Rectal smooth muscle tissue (tissue), 1 donor: ENCODE data around the gene ATF1.

Experiments used
- H3K27ac ChIP-seq: one replicate; pipeline ENCODE4 v1.7.0; 2013; ENCODE audit warnings: low read depth, low read length, inconsistent platforms
- H3K27me3 ChIP-seq: one replicate; pipeline ENCODE4 v1.7.0; 2013; ENCODE audit warnings: low read length; ENCODE audit not compliant: control insufficient read depth, insufficient read depth
- H3K36me3 ChIP-seq: one replicate; pipeline ENCODE4 v1.7.0; 2013; ENCODE audit warnings: low read length; ENCODE audit not compliant: control insufficient read depth, insufficient read depth
- H3K4me1 ChIP-seq: one replicate; pipeline ENCODE4 v1.7.0; 2013; ENCODE audit warnings: low read length; ENCODE audit not compliant: control insufficient read depth, insufficient read depth
- H3K4me3 ChIP-seq: one replicate; pipeline ENCODE4 v1.7.0; 2013; ENCODE audit warnings: low read length
- H3K9ac ChIP-seq: one replicate; pipeline ENCODE4 v1.7.0; 2013; ENCODE audit warnings: low read length

Gene ATF1

DNA sequence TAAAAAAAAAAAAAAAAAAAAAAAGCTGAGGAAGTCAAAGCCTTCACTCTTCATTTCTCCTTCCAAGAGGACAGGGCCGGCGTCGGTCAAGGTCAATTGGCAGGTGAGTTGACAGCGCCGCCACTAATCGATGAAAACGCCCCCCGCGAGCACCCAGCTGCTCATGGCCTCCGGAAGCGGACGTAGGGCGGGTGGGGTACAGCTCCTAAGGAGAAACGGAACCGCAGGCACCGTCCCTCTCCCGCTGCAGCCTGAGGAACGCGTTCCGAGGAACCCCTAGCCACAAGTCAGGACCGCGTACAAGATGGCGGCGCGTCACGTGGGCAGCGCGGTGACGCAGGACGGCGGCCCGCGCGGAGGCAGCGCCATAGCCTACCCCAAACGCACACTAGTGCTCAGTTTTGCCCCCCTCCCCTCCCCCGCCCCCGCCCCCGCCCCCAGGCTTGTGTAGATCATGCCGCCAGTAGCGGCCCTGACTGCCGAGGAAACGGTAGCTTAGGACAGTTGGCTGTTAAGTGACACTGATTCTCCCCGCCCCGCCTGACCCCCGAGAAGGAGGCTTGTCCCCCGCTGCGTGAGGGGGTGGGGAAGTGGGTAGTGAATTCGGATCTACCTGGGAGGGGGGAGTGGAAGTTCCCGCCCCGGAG lies at the start of gene ATF1:
ATF1 (plus strand) TSS at position 463 of the 647 bp plus-strand sequence. CDS start 16,045 bp downstream, outside the sequence.
- Histone ChIP-seq H3K36me3 (no peaks in the 10 kb centered on the region), H3K4me1 (peaks cover 5% of the 10 kb centered on the region), H3K9ac (peak within 1 kb of the TSS; percentile 95), H3K27me3 (no peaks in the 10 kb centered on the region), H3K27ac (peak within 1 kb of the TSS; percentile 99), H3K4me3 (peak within 1 kb of the TSS; percentile 98)

DNA sequence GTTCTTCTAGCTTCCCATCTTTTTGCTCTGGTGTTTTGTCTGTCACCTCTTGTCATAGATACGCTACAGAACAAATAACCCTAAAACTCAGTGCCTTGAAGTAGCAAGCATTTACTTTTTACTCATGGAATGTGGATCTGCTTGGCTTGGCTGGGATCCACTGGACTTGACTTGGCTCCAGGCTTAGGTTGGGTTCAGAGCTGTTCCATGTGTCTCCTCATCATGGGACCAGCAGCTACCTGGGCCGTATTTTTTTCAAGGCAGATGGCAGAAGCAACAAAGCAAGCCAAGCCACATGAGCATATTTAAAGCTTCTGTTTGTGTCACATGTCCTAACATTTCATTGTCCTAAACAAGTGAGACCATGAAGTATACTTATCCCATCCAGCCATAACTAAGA lies 48.7 kb upstream of the ATF1 start:
- Histone ChIP-seq H3K9ac (no peak overlapping the region), H3K36me3 (peaks cover 20% of the 10 kb centered on the region), H3K27me3 (no peaks in the 10 kb centered on the region), H3K4me3 (no peak overlapping the region), H3K4me1 (no peaks in the 10 kb centered on the region), H3K27ac (no peak overlapping the region)

DNA sequence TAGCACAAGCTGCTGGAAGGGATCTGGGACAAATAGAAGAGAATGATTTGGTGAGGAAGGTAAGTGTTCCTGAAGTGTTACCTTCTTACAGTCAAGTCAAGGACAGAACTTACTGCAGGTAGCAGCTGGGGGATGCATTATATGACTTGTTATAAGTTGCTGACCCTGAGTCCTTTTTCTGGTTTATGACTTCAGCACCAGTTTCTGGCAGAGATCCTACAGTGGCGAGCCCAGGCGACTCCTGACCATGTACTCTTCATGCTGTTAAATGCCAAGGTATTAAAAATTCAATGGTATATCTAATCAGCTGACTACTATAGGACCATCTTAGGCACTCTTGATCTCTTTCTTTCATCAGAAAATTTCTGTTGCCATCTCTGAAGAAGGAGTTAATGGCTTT lies 45.1 kb upstream of the ATF1 start:
- Histone ChIP-seq H3K9ac (no peak overlapping the region), H3K36me3 (peaks cover 32% of the 10 kb centered on the region), H3K4me1 (no peaks in the 10 kb centered on the region), H3K4me3 (no peak overlapping the region), H3K27me3 (no peaks in the 10 kb centered on the region), H3K27ac (no peak overlapping the region)

DNA sequence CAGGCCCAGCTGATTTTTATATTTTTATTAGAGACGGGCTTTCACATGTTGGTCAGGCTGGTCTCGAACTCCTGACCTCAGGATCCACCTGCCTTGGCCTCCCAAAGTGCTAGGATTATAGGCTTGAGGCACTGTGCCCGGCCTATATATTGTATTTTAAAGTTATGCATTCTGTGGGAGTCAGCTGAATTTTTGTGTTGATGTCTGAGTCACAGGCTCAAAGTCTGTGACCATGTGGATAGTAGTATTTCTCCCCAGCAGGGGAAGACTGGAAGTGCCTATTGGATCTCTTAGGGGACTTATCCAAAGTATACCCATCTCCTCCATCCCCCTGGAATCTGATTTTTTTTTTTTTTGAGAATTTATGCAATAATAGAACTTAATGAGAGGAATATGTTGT lies 43.8 kb upstream of the ATF1 start:
- Histone ChIP-seq H3K4me3 (no peak overlapping the region), H3K9ac (no peak overlapping the region), H3K27me3 (no peaks in the 10 kb centered on the region), H3K36me3 (peaks cover 39% of the 10 kb centered on the region), H3K4me1 (no peaks in the 10 kb centered on the region), H3K27ac (no peak overlapping the region)

DNA sequence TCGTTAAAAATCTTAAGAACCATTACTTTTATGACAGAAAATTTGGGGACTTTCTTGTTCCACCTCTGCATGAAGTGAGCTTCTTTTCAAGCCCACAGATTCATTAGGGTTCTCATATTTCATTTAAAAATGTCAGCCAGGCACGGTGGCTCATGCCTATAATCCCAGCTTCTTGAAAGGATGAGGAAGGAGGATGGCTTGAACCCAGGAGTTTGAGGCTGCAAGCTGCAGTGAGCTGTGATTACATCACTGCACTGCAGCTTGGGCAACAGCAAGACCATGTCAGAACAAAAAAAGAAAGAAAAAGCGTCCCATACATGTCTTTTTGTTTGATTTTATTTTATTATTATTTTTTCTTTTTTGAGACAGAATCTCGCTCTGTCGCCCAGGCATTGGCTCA lies 43.4 kb upstream of the ATF1 start:
- Histone ChIP-seq H3K27me3 (no peaks in the 10 kb centered on the region), H3K9ac (no peak overlapping the region), H3K4me3 (no peak overlapping the region), H3K36me3 (peaks cover 39% of the 10 kb centered on the region), H3K27ac (no peak overlapping the region), H3K4me1 (no peaks in the 10 kb centered on the region)

DNA sequence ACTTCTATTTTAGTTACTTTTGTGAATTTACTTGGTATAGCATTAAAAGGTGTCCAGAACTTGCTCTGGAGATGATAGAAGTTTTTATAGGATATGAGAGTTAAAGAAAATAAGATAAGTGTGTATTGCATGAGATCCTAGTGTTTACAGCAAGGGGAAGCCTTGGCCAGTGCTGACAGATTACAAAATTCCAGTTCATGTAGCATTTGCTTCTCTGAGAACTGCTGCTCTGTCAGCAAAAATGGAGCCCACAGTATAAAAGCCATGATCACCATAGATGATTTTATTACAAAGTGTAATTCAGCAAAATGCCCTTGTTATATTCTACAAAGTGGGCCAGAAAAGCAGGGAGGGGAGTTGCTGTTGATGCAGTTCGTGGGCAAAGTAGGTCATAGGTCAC lies 40.0 kb upstream of the ATF1 start:
- Histone ChIP-seq H3K27ac (no peak overlapping the region), H3K36me3 (peaks cover 40% of the 10 kb centered on the region), H3K4me3 (no peak overlapping the region), H3K27me3 (no peaks in the 10 kb centered on the region), H3K4me1 (no peaks in the 10 kb centered on the region), H3K9ac (no peak overlapping the region)

DNA sequence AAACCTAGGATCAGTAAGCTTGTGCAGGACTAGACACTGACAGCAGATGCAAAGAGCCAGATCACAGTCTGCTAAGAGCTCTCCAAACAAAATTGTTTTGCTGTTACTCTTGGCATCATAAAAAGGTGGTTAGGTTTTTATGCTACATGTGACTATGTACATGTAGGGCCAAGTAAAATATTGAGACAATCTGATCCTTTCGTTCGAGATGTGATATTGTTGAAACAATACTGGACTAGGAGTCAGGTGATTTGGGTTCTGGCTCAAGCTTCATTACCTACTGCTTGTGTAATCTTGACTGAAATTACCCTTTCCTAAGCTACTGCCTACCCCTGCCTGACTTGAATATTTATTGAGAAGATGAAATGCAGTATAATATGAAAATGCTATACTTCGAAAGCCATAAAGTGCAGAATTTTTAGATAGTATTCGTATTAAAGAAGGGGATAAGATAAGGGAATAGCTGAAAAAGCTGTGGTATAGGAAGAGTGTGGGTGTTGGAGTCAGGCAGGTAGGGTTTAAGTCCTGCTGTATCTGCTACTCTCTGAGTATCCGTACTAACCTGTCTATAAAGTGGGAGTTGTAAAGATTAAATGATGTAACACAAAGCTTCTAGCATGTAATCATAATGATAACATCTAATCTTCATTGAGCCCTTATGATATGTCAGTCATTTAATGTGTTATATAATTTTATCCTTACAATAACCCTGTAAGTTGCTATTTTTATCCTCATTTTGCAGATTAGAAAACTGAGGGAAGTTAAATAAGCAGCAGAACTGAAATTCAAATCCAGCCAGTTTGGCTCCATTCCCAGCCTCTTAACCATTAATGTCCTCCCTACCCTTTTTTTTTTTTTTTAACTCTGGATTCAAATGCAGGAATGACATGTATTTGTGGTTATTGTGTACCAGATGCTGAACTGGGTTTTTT lies 38.6 kb upstream of the ATF1 start:
- Histone ChIP-seq H3K27me3 (no peaks in the 10 kb centered on the region), H3K9ac (no peak overlapping the region), H3K36me3 (peaks cover 47% of the 10 kb centered on the region), H3K4me3 (no peak overlapping the region), H3K27ac (no peak overlapping the region), H3K4me1 (no peaks in the 10 kb centered on the region)

DNA sequence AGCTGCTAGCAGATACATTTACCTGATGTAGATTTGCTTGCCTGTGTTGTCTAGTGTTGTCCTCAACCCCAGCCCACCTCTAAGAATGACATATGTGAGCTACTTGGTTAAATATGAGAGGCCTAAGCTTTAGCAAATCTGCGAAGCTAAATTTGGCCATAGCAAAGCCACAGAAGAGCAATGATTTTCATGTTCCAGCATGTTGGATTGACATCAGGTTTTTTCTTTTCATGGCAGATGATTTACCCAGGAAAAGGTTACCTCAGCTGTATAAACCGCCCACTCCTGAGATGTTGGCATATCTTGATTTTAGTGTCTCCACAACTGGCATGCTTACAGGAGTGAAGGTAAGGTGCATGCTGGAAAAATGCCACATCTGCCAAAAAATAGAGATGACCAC lies 36.4 kb upstream of the ATF1 start:
- H3K36me3 ChIP-seq: peaks cover 48% of the 10 kb centered on the region
- no peak overlapping the region for H3K27ac ChIP-seq

DNA sequence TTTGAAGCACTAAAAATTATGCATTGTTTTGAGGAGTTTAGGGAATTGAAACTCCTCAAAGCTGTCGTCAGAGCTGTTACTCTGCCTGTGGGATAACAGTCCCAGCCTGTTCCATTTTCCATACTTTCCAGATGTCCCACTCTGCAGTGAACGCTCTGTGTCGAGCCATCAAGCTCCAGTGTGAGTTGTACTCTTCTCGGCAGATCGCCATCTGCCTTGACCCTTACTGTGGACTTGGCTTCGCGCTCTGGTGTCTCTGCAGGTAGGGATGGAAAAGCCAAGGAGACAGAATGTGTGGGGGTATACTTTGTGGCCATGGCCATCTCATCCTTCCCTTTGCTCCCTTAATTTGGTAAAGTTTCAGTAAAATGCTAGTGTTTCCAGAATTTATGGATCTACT lies 35.5 kb upstream of the ATF1 start:
- no peak overlapping the region for H3K27ac ChIP-seq
- H3K4me3 ChIP-seq: no peak overlapping the region
- H3K4me1 ChIP-seq: no peaks in the 10 kb centered on the region
- H3K27me3 ChIP-seq: no peaks in the 10 kb centered on the region
- peaks cover 43% of the 10 kb centered on the region for H3K36me3 ChIP-seq
- H3K9ac ChIP-seq: no peak overlapping the region

More for the DNA sequence above, 36.4 kb upstream of the ATF1 start:
- Histone ChIP-seq H3K4me1 (no peaks in the 10 kb centered on the region), H3K4me3 (no peak overlapping the region), H3K9ac (no peak overlapping the region), H3K27me3 (no peaks in the 10 kb centered on the region)

DNA sequence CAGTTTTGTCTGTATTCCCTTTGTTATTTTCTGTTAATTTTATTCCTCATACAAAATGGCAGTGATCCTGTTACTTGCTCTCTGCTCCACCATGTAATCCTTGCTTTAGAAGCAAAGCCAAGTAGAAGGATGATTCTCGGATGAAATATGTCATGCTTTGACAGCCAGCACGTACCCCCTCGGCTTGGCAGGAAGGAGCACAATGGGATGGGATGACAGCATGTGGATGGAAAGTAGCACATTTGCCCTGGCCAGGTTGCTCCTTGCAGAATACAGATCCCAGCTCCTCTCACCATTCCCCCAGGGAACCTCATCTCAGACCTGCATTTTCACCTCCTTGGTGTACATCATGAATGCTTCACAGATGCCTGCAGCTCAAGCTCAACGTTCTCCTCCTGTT lies 35.1 kb upstream of the ATF1 start:
- Histone ChIP-seq H3K4me3 (no peak overlapping the region), H3K27me3 (no peaks in the 10 kb centered on the region), H3K9ac (no peak overlapping the region), H3K4me1 (no peaks in the 10 kb centered on the region), H3K36me3 (peaks cover 41% of the 10 kb centered on the region), H3K27ac (no peak overlapping the region)

DNA sequence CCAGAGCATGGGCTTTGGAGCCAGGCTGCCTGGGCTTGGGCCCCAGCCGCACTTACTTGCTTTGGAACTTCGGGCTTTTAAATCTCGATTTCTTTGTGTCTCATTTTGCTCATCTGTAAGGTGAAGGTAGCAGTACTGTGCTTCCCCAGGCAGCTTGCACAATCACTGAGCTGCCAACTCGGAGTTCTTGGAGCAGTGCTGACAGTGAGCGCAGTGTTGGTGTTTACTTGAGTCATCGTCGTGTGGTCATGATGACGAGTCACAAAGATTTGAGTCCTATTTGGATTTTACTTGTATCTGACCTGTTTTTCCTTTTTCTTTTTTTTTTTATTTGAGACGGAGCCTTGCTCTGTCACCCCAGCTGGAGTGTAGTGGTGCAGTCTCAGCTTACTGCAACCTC lies 31.3 kb upstream of the ATF1 start:
- Histone ChIP-seq H3K4me3 (no peak overlapping the region), H3K9ac (no peak overlapping the region), H3K4me1 (no peaks in the 10 kb centered on the region), H3K27me3 (no peaks in the 10 kb centered on the region), H3K36me3 (peaks cover 28% of the 10 kb centered on the region), H3K27ac (no peak overlapping the region)

DNA sequence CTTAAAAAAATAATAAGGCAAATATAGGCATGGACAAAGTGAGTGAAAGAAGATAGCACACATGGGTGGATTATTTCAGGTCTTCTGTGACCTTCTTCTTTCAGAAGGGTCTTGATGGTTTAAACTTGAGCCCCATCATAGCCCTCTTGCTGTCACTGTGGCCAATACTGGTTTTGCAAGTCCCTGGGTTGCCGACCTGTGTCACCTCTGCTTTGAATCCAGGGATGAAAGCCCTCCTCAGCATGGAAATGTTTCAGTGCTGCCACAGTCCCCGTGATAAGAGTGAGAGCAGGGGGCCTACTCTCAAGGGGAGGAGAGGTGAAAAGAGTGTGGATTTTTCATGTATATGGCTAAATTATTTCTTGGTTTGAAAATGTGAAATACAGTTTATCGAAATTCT lies 30.2 kb upstream of the ATF1 start:
- Histone ChIP-seq H3K9ac (no peak overlapping the region), H3K27me3 (no peaks in the 10 kb centered on the region), H3K4me3 (no peak overlapping the region), H3K27ac (no peak overlapping the region), H3K36me3 (peaks cover 25% of the 10 kb centered on the region), H3K4me1 (no peaks in the 10 kb centered on the region)
